SU-DHL-6 (cell line): Measurements from ENCODE around the gene DUSP5.

ENCODE experiments used
- H2AFZ ChIP-seq: fragments of 200-600 bp; sonication (generic); 2 replicates; pipeline ENCODE4 v1.6.1; 2014; ENCODE audit warnings: low read depth, mild to moderate bottlenecking, moderate library complexity, mixed read lengths, antibody characterized with exemption, low read length; ENCODE audit not compliant: severe bottlenecking
- H3F3A ChIP-seq: fragments of 200-600 bp; shearing (Covaris generic); 2 replicates; pipeline ENCODE4 v1.6.0; 2016; ENCODE audit warnings: antibody characterized with exemption, mild to moderate bottlenecking; ENCODE audit not compliant: insufficient read depth
- H3K27ac ChIP-seq: fragments of 200-600 bp; sonication (generic); 2 replicates; pipeline ENCODE4 v1.5.1; 2016; ENCODE audit warnings: low read depth, mild to moderate bottlenecking, low read length, moderate library complexity, mixed read lengths
- H3K27me3 ChIP-seq: fragments of 200-600 bp; sonication (generic), shearing (Covaris generic); 2 replicates; pipeline ENCODE4 v1.6.0; 2014; ENCODE audit warnings: mild to moderate bottlenecking, low read length
- H3K36me3 ChIP-seq: fragments of 200-600 bp; sonication (generic); 2 replicates; pipeline ENCODE4 v1.6.1; 2014; ENCODE audit warnings: mild to moderate bottlenecking, low read length, mixed read lengths
- H3K4me2 ChIP-seq: fragments of 300-600, 200-600 bp; shearing (Covaris generic), sonication (generic); 2 replicates; pipeline ENCODE4 v1.6.0; 2014; ENCODE audit warnings: low read length, low read depth, mild to moderate bottlenecking; ENCODE audit not compliant: poor library complexity, severe bottlenecking
- H3K4me3 ChIP-seq: fragments of 200-600 bp; sonication (generic); 2 replicates; pipeline ENCODE4 v1.5.1; 2014; ENCODE audit warnings: antibody characterized with exemption, low read length, mild to moderate bottlenecking, mixed read lengths; ENCODE audit not compliant: insufficient read depth, poor library complexity, severe bottlenecking
- H3K79me2 ChIP-seq: fragments of 200-600 bp; sonication (generic); 2 replicates; pipeline ENCODE4 v1.6.1; 2014; ENCODE audit warnings: mild to moderate bottlenecking, low read length, moderate library complexity; ENCODE audit not compliant: insufficient read depth
- H3K9ac ChIP-seq: fragments of 200-600 bp; sonication (generic); 2 replicates; pipeline ENCODE4 v1.7.0; 2014; ENCODE audit warnings: mild to moderate bottlenecking, low read length
- H3K9me2 ChIP-seq: fragments of 200-600 bp; sonication (generic); replicated peaks from 2 replicates; pipeline ENCODE4 v1.6.1; 2014; ENCODE audit warnings: low read length; ENCODE audit not compliant: insufficient read depth
- H3K9me3 ChIP-seq: fragments of 200-600 bp; sonication (generic); 2 replicates; pipeline ENCODE4 v1.6.1; 2014; ENCODE audit warnings: low read length, mixed read lengths; ENCODE audit not compliant: insufficient read depth
- H4K20me1 ChIP-seq: fragments of 200-600 bp; sonication (generic); 2 replicates; pipeline ENCODE4 v1.6.1; 2014; ENCODE audit warnings: low read depth, mild to moderate bottlenecking, antibody characterized with exemption, low read length, moderate library complexity, mixed read lengths
- CTCF ChIP-seq: fragments of 200-600 bp; sonication (generic); IDR thresholded peaks from one replicate; pipeline ENCODE4 v1.5.1; 2017; ENCODE audit warnings: antibody characterized with exemption, mild to moderate bottlenecking, low read length, moderate library complexity; ENCODE audit not compliant: insufficient read depth, poor library complexity, severe bottlenecking
- EZH2phosphoT487 ChIP-seq: fragments of 200-600 bp; sonication (generic), shearing (Covaris generic); conservative IDR thresholded peaks from 2 replicates; pipeline ENCODE4 v1.6.1; 2018; ENCODE audit warnings: mild to moderate bottlenecking, antibody characterized with exemption, low read length, moderate library complexity, mixed read lengths

The DUSP5 gene

GRCh38 chr10:110509560-110509959 lies 11.9 kb downstream of the DUSP5 start:
- Histone ChIP-seq H3K4me2 (no peak overlapping the region), H3K9me3 (no peaks in the 10 kb centered on the region), H3K79me2 (no peaks in the 10 kb centered on the region), H3K9ac (no peak overlapping the region), H3K9me2 (no peaks in the 10 kb centered on the region), H3K27me3 (no peaks in the 10 kb centered on the region), H3K27ac (no peak overlapping the region), H3F3A (no peaks in the 10 kb centered on the region), H3K36me3 (no peaks in the 10 kb centered on the region), H2AFZ (no peak overlapping the region), H3K4me3 (no peak overlapping the region), H4K20me1 (no peaks in the 10 kb centered on the region; the same call in 1 of the 2 replicates)
- TF ChIP-seq EZH2phosphoT487 (no peak), CTCF (no peak)

DNA sequence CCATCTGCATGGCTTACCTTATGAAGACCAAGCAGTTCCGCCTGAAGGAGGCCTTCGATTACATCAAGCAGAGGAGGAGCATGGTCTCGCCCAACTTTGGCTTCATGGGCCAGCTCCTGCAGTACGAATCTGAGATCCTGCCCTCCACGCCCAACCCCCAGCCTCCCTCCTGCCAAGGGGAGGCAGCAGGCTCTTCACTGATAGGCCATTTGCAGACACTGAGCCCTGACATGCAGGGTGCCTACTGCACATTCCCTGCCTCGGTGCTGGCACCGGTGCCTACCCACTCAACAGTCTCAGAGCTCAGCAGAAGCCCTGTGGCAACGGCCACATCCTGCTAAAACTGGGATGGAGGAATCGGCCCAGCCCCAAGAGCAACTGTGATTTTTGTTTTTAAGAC lies 12.4 kb downstream of the DUSP5 start:
- H3K4me3 ChIP-seq: no peak overlapping the region
- H3K9ac ChIP-seq: no peak overlapping the region
- no peak overlapping the region for H2AFZ ChIP-seq
- H3K27ac ChIP-seq: no peak overlapping the region
- TF ChIP-seq CTCF (no peak), EZH2phosphoT487 (no peak)
- H3K9me2 ChIP-seq: no peaks in the 10 kb centered on the region
- no peaks in the 10 kb centered on the region for H3F3A ChIP-seq
- no peaks in the 10 kb centered on the region for H3K36me3 ChIP-seq
- H4K20me1 ChIP-seq: no peaks in the 10 kb centered on the region; the same call in 1 of the 2 replicates
- H3K79me2 ChIP-seq: no peaks in the 10 kb centered on the region
- H3K4me2 ChIP-seq: no peak overlapping the region
- H3K9me3 ChIP-seq: no peaks in the 10 kb centered on the region
- no peaks in the 10 kb centered on the region for H3K27me3 ChIP-seq

DNA sequence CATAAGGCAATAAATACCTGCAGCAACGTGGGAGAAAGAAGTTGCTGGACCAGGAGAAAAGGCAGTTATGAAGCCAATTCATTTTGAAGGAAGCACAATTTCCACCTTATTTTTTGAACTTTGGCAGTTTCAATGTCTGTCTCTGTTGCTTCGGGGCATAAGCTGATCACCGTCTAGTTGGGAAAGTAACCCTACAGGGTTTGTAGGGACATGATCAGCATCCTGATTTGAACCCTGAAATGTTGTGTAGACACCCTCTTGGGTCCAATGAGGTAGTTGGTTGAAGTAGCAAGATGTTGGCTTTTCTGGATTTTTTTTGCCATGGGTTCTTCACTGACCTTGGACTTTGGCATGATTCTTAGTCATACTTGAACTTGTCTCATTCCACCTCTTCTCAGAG lies 13.0 kb downstream of the DUSP5 start:
- Histone ChIP-seq H3K27ac (no peak overlapping the region), H3K4me3 (no peak overlapping the region), H3K9me3 (no peaks in the 10 kb centered on the region), H4K20me1 (no peaks in the 10 kb centered on the region), H3K36me3 (no peaks in the 10 kb centered on the region), H3K79me2 (no peaks in the 10 kb centered on the region), H3K9ac (no peak overlapping the region), H2AFZ (no peak overlapping the region), H3K9me2 (no peaks in the 10 kb centered on the region), H3K27me3 (no peaks in the 10 kb centered on the region), H3K4me2 (no peak overlapping the region), H3F3A (no peaks in the 10 kb centered on the region)
- TF ChIP-seq EZH2phosphoT487 (no peak), CTCF (no peak)
